ENCODE measurements around the gene ARID4A. TPM values are rescaled to one million over a fixed set of nuclear protein-coding genes. Genes with fewer than 3 reads are reported as not detected.
"Not testable (repeated sequence)": the region's sequence is repeated elsewhere in the genome, so short reads cannot be mapped to it uniquely, and the experiment has no call there.

ARID4A gene
- polyA plus RNA-seq, 2 donors = 4.2 to 7.1 TPM

DNA sequence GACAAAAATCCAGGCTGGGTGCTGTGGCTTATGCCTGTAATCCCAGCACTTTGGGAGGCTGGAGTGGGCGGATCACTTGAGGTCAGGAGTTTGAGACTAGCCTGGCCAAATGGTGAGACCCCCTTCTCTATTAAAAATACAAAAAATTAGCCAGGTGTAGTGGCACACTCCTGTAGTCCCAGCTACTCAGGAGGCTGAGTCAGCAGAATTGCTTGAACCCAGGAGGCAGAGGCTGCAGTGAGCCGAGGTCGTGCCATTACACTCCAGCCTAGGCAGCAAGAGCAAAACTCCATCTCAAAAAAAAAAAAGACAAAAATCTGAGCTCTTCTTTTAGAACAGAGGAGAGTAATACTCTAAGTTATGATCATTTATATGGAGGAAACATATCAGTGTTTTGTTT, 45.2 kb downstream of the ARID4A start:
- H3K36me3 ChIP-seq (ENCODE audit: control insufficient read depth in 2 of 2, insufficient read depth in 2 of 2, low read length in 1 of 2); H3K9me3 ChIP-seq (ENCODE audit: control insufficient read depth in 2 of 2, insufficient read depth in 1 of 2, low read depth in 1 of 2, low read length in 1 of 2); H3K27me3 ChIP-seq (ENCODE audit: control insufficient read depth in 1 of 2, insufficient read depth in 2 of 2, low read length in 2 of 2); H3K4me3 ChIP-seq (ENCODE audit: low read depth in 1 of 2, low read length in 2 of 2); H3K27ac ChIP-seq (ENCODE audit: low read depth in 2 of 2, low read length in 1 of 2); H3K4me1 ChIP-seq (ENCODE audit: control insufficient read depth in 2 of 2, insufficient read depth in 2 of 2, low read length in 1 of 2): not testable (repeated sequence)
- 99% methylated on average over 3 of the region's 3 CpGs for WGBS, 2 donors

DNA sequence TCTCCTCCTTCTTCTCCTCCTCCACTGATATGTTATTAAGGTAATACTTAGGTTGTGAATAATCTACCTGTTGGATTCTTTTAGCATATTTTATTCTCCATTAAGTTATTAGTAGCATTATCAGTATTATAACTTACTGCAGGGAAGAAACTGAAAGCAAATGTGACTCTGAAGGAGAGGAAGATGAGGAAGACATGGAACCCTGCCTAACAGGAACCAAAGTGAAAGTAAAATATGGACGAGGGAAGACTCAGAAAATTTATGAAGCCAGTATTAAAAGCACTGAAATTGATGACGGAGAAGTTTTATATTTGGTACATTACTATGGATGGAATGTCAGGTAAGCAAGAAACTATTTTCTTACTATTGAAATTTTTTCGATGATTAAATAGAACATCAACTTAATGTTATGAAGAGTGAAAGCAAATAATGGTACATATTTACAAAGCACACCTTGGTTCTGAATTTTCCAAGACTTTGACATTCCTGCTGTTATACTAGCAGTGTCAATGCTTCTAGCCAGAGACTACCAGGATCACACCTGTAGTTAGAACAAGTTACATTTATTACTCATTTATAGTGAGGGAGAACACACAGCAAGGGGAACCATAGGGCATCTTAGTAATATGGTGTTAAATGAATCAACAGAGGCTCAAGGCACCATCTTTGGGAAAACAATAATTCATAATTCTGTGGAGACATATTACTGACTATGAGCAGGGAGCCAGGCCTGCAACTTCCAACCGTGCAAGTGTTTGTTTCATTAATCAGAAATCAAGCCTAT, 55.4 kb downstream of the ARID4A start:
- WGBS, 2 donors = 60 to 68% methylated on average over 4 of the region's 4 CpGs
- Histone ChIP-seq H3K36me3 (ENCODE audit: control insufficient read depth in 2 of 2, insufficient read depth in 2 of 2, low read length in 1 of 2) (peaks cover 5 to 9% of the 10 kb centered on the region in 2 donors), H3K9me3 (ENCODE audit: control insufficient read depth in 2 of 2, insufficient read depth in 1 of 2, low read depth in 1 of 2, low read length in 1 of 2) (no peaks in the 10 kb centered on the region), H3K4me3 (ENCODE audit: low read depth in 1 of 2, low read length in 2 of 2) (no peak overlapping the region), H3K27ac (ENCODE audit: low read depth in 2 of 2, low read length in 1 of 2) (no peak overlapping the region), H3K4me1 (ENCODE audit: control insufficient read depth in 2 of 2, insufficient read depth in 2 of 2, low read length in 1 of 2) (no peaks in the 10 kb centered on the region), H3K27me3 (ENCODE audit: control insufficient read depth in 1 of 2, insufficient read depth in 2 of 2, low read length in 2 of 2) (no peaks in the 10 kb centered on the region)

DNA sequence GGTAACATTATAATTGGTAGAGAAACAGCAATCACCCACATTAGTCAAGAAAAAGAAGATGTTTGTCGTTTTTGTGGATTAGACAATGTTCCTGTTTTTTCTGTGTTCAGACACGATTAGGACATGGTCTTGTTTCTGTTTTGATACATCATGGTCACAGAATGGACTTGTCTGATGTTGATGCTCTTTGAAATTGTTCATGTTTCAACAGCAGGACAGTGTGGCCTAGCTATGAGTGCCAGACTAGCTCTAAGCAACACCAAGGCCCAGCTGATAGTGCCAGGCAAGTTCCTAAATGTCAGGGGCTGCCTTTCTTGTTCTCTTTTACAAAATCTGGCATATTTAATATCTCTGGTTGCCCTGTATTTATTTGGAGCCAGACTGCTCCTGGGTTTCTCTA, 56.5 kb downstream of the ARID4A start:
- Histone ChIP-seq H3K36me3 (ENCODE audit: control insufficient read depth in 2 of 2, insufficient read depth in 2 of 2, low read length in 1 of 2) (peaks cover 8 to 11% of the 10 kb centered on the region in 2 donors), H3K27ac (ENCODE audit: low read depth in 2 of 2, low read length in 1 of 2) (no peak overlapping the region), H3K27me3 (ENCODE audit: control insufficient read depth in 1 of 2, insufficient read depth in 2 of 2, low read length in 2 of 2) (no peaks in the 10 kb centered on the region), H3K4me1 (ENCODE audit: control insufficient read depth in 2 of 2, insufficient read depth in 2 of 2, low read length in 1 of 2) (no peaks in the 10 kb centered on the region), H3K4me3 (ENCODE audit: low read depth in 1 of 2, low read length in 2 of 2) (no peak overlapping the region), H3K9me3 (ENCODE audit: control insufficient read depth in 2 of 2, insufficient read depth in 1 of 2, low read depth in 1 of 2, low read length in 1 of 2) (no peaks in the 10 kb centered on the region)
- 69 to 78% methylated on average over 2 of the region's 2 CpGs for WGBS, 2 donors

DNA sequence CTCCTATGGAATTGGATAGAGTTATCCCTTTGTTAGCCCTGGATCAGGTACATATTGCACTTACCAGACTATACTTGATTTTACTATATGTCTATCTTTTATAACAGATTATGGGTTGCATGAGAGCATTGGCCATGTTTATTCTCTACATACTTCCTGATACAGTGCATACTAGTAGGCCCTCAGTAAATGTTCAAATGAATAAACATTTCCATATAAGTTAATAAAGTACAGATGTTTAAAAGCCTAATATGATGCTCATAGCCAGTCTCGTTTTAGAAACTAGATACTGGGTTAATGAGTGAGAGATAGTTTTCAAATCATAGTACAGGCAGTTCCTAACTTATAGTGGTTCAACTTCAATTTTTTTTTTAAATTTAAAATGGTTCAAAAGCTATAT, 57.9 kb downstream of the ARID4A start:
- H3K27ac ChIP-seq (ENCODE audit: low read depth in 2 of 2, low read length in 1 of 2) = no peak overlapping the region
- no peaks in the 10 kb centered on the region for H3K4me1 ChIP-seq (ENCODE audit: control insufficient read depth in 2 of 2, insufficient read depth in 2 of 2, low read length in 1 of 2)
- peaks cover 10 to 12% of the 10 kb centered on the region in 2 donors for H3K36me3 ChIP-seq (ENCODE audit: control insufficient read depth in 2 of 2, insufficient read depth in 2 of 2, low read length in 1 of 2)
- no peaks in the 10 kb centered on the region for H3K27me3 ChIP-seq (ENCODE audit: control insufficient read depth in 1 of 2, insufficient read depth in 2 of 2, low read length in 2 of 2)
- no peak overlapping the region for H3K4me3 ChIP-seq (ENCODE audit: low read depth in 1 of 2, low read length in 2 of 2)
- 80 to 82% methylated on average over 1 of the region's 1 CpG for WGBS, 2 donors
- H3K9me3 ChIP-seq (ENCODE audit: control insufficient read depth in 2 of 2, insufficient read depth in 1 of 2, low read depth in 1 of 2, low read length in 1 of 2) = no peaks in the 10 kb centered on the region

DNA sequence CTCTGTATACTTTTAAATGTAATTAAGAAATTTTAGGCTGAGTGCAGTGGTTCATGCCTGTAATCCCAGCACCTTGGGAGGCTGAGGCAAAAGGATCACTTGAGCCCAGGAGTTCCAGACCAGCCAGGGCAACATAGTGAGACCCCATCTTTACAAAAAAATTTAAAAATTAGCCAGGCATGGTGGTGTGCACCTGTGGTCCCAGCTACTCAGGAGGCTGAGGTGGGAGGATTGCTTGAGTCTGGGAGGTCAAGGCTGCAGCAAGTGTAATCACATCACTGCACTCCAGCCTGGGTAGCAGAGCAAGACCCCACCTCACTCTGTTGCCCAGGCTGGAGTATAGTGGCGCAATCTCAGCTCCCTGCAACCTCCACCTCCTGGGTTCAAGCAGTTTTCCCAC, 63.9 kb downstream of the ARID4A start:
- WGBS, 2 donors = 100% methylated on average over 1 of the region's 1 CpG

DNA sequence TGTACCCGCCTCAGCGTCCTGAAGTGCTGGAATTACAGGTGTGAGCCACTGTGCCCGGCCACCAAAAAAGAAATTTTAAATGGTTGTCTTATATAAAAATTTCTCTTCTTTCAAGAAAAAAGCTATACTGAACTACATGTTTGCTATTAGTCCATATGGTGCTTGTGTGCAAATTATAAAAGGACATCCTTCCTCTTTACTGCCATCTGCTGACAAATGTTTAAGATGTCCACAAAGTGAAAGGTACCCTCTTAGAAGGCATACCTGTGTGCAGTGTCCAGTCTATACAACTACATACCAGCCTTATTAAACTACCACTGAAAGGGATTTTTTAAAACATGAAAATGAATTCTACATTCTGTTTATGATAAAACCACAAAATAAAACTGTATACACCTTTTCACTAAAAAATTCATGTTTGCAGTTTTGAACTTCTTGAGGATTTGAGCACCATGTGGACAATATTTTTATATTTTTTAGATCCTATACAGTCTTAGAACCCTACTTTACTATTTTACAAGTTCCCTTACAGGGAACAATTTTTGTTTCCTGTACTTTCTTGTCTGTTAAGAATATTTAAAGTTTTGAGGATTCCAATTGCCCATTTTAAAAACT, 64.5 kb downstream of the ARID4A start:
- Histone ChIP-seq H3K27ac (ENCODE audit: low read depth in 2 of 2, low read length in 1 of 2) (no peak overlapping the region), H3K36me3 (ENCODE audit: control insufficient read depth in 2 of 2, insufficient read depth in 2 of 2, low read length in 1 of 2) (peaks cover 7 to 11% of the 10 kb centered on the region in 2 donors), H3K27me3 (ENCODE audit: control insufficient read depth in 1 of 2, insufficient read depth in 2 of 2, low read length in 2 of 2) (no peaks in the 10 kb centered on the region)

More for the DNA sequence above, 63.9 kb downstream of the ARID4A start:
- H3K36me3 ChIP-seq (ENCODE audit: control insufficient read depth in 2 of 2, insufficient read depth in 2 of 2, low read length in 1 of 2); H3K4me3 ChIP-seq (ENCODE audit: low read depth in 1 of 2, low read length in 2 of 2); H3K9me3 ChIP-seq (ENCODE audit: control insufficient read depth in 2 of 2, insufficient read depth in 1 of 2, low read depth in 1 of 2, low read length in 1 of 2); H3K4me1 ChIP-seq (ENCODE audit: control insufficient read depth in 2 of 2, insufficient read depth in 2 of 2, low read length in 1 of 2); H3K27me3 ChIP-seq (ENCODE audit: control insufficient read depth in 1 of 2, insufficient read depth in 2 of 2, low read length in 2 of 2); H3K27ac ChIP-seq (ENCODE audit: low read depth in 2 of 2, low read length in 1 of 2): not testable (repeated sequence)

DNA sequence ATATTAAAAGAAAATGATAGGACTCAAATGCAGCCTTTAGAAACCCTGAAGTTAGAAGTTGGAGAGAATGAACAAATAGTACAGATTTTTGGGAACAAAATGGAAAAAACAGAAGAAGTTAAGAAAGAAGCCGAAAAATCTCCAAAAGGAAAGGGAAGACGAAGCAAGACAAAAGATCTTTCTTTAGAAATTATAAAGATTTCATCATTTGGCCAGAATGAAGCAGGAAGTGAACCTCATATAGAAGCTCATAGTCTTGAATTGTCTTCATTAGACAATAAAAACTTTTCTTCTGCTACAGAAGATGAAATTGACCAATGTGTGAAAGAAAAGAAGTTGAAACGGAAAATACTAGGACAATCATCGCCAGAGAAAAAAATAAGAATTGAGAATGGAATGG, 66.0 kb downstream of the ARID4A start:
- H3K27ac ChIP-seq (ENCODE audit: low read depth in 2 of 2, low read length in 1 of 2) = no peak overlapping the region
- H3K4me3 ChIP-seq (ENCODE audit: low read depth in 1 of 2, low read length in 2 of 2) = no peak overlapping the region
- 91% methylated on average over 4 of the region's 4 CpGs for WGBS, 2 donors
- H3K4me1 ChIP-seq (ENCODE audit: control insufficient read depth in 2 of 2, insufficient read depth in 2 of 2, low read length in 1 of 2) = no peaks in the 10 kb centered on the region
- no peaks in the 10 kb centered on the region for H3K9me3 ChIP-seq (ENCODE audit: control insufficient read depth in 2 of 2, insufficient read depth in 1 of 2, low read depth in 1 of 2, low read length in 1 of 2)
- no peaks in the 10 kb centered on the region for H3K27me3 ChIP-seq (ENCODE audit: control insufficient read depth in 1 of 2, insufficient read depth in 2 of 2, low read length in 2 of 2)
- H3K36me3 ChIP-seq (ENCODE audit: control insufficient read depth in 2 of 2, insufficient read depth in 2 of 2, low read length in 1 of 2) = peaks cover 5 to 8% of the 10 kb centered on the region in 2 donors

More for the DNA sequence above, 64.5 kb downstream of the ARID4A start:
- Histone ChIP-seq H3K4me3 (ENCODE audit: low read depth in 1 of 2, low read length in 2 of 2) (no peak overlapping the region), H3K9me3 (ENCODE audit: control insufficient read depth in 2 of 2, insufficient read depth in 1 of 2, low read depth in 1 of 2, low read length in 1 of 2) (no peaks in the 10 kb centered on the region), H3K4me1 (ENCODE audit: control insufficient read depth in 2 of 2, insufficient read depth in 2 of 2, low read length in 1 of 2) (no peaks in the 10 kb centered on the region)
- 91 to 95% methylated on average over 3 of the region's 3 CpGs for WGBS, 2 donors

DNA sequence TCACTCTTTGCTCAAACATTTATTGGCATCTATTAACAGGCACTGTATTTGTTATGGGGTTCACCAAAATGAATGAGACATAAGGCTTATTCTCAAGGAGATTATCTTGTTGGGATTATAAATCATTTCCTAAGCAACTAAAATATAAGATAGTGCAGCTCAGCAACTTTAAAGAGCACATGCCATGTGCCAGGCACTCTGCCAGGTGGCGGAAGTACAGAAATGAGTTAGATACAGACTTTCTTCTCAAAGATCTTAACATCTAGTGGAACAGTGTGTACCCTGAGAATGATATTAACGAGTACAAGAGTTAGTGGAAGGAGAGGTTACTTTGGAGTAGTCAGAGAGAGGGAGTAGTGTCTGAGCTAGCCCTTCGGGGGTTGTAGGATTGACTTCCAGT, 68.9 kb downstream of the ARID4A start:
- Histone ChIP-seq H3K4me1 (ENCODE audit: control insufficient read depth in 2 of 2, insufficient read depth in 2 of 2, low read length in 1 of 2) (no peaks in the 10 kb centered on the region), H3K27ac (ENCODE audit: low read depth in 2 of 2, low read length in 1 of 2) (no peak overlapping the region), H3K36me3 (ENCODE audit: control insufficient read depth in 2 of 2, insufficient read depth in 2 of 2, low read length in 1 of 2) (peaks cover 4 to 9% of the 10 kb centered on the region in 2 donors), H3K27me3 (ENCODE audit: control insufficient read depth in 1 of 2, insufficient read depth in 2 of 2, low read length in 2 of 2) (no peaks in the 10 kb centered on the region), H3K4me3 (ENCODE audit: low read depth in 1 of 2, low read length in 2 of 2) (no peak overlapping the region), H3K9me3 (ENCODE audit: control insufficient read depth in 2 of 2, insufficient read depth in 1 of 2, low read depth in 1 of 2, low read length in 1 of 2) (no peaks in the 10 kb centered on the region)
- WGBS, 2 donors = 83 to 85% methylated on average over 3 of the region's 3 CpGs

DNA sequence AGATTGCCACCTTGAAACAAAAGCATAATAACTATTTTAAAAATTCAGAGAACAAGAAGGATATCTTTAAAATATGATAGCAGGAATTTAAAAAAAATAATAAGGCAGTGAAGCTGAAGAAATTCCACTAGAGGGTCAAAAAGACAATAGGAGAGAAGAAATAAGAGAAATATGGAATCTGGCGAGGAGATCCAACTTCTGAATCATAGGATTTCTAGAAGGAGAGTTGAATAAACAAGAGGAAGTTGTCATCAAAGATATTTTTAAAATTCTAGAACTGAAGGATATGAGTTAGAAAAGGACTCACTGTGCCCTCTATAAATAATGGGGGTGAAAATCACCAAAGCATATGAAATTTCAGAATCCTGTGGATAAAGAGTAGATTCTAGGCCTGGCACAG, 70.6 kb downstream of the ARID4A start:
- Histone ChIP-seq H3K27me3 (ENCODE audit: control insufficient read depth in 1 of 2, insufficient read depth in 2 of 2, low read length in 2 of 2) (no peaks in the 10 kb centered on the region), H3K9me3 (ENCODE audit: control insufficient read depth in 2 of 2, insufficient read depth in 1 of 2, low read depth in 1 of 2, low read length in 1 of 2) (no peaks in the 10 kb centered on the region), H3K4me1 (ENCODE audit: control insufficient read depth in 2 of 2, insufficient read depth in 2 of 2, low read length in 1 of 2) (no peaks in the 10 kb centered on the region), H3K36me3 (ENCODE audit: control insufficient read depth in 2 of 2, insufficient read depth in 2 of 2, low read length in 1 of 2) (peaks cover 2 to 9% of the 10 kb centered on the region in 2 donors), H3K27ac (ENCODE audit: low read depth in 2 of 2, low read length in 1 of 2) (no peak overlapping the region), H3K4me3 (ENCODE audit: low read depth in 1 of 2, low read length in 2 of 2) (no peak overlapping the region)
- 90 to 92% methylated on average over 1 of the region's 1 CpG for WGBS, 2 donors

DNA sequence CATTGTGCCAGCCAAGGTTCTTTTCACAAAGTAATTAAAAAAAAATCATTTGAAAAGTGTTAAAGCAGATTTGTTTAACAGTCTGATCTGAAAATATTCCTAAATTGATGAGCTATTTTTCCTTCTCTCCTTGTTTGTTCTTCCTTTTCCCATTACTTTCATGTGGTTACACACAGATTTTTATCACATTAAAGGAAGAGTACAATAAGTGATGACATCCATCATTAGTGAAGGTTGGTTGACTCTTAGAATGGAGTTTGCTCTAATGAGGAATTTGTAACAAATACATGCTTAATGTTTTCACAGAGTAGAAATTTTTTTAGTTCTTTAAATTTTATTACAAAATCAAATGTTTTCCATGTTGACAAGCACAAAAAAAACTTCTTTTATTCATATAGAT, 78.4 kb downstream of the ARID4A start:
- no peaks in the 10 kb centered on the region for H3K9me3 ChIP-seq (ENCODE audit: control insufficient read depth in 2 of 2, insufficient read depth in 1 of 2, low read depth in 1 of 2, low read length in 1 of 2)
- no peaks in the 10 kb centered on the region for H3K4me1 ChIP-seq (ENCODE audit: control insufficient read depth in 2 of 2, insufficient read depth in 2 of 2, low read length in 1 of 2)
- no peak overlapping the region for H3K27ac ChIP-seq (ENCODE audit: low read depth in 2 of 2, low read length in 1 of 2)
- H3K36me3 ChIP-seq (ENCODE audit: control insufficient read depth in 2 of 2, insufficient read depth in 2 of 2, low read length in 1 of 2) = peaks cover 0 to 4% of the 10 kb centered on the region in 2 donors
- no peak overlapping the region for H3K4me3 ChIP-seq (ENCODE audit: low read depth in 1 of 2, low read length in 2 of 2)
- no peaks in the 10 kb centered on the region for H3K27me3 ChIP-seq (ENCODE audit: control insufficient read depth in 1 of 2, insufficient read depth in 2 of 2, low read length in 2 of 2)

All from esophagus (tissue), 2 donors.